Measurements from ENCODE around the gene PAX7.

DNA sequence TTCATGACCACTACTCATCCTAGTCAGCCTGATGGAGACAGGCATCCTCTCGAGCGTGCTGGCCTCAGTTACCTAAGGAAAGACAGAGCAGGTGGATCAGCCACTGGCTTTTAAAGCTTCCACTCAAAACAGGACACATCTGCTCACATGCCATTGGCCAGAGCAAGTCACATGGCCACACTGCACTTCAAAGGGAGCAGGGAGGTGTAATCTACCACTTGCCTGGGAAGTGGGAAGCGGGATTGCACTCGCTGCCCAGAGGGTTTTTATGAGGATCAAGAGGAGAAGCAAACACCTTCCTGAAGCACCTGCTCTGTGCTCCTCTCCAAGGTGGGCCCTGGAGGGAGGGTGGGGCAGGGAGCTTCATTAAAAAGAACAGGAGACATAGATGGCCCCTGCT is 120.8 kb downstream of the PAX7 start:
- TF ChIP-seq, protein P1, sequence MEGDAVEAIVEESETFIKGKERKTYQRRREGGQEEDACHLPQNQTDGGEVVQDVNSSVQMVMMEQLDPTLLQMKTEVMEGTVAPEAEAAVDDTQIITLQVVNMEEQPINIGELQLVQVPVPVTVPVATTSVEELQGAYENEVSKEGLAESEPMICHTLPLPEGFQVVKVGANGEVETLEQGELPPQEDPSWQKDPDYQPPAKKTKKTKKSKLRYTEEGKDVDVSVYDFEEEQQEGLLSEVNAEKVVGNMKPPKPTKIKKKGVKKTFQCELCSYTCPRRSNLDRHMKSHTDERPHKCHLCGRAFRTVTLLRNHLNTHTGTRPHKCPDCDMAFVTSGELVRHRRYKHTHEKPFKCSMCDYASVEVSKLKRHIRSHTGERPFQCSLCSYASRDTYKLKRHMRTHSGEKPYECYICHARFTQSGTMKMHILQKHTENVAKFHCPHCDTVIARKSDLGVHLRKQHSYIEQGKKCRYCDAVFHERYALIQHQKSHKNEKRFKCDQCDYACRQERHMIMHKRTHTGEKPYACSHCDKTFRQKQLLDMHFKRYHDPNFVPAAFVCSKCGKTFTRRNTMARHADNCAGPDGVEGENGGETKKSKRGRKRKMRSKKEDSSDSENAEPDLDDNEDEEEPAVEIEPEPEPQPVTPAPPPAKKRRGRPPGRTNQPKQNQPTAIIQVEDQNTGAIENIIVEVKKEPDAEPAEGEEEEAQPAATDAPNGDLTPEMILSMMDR (IDR thresholded peaks at IDR 0.05; ENCODE audit: low read depth, low read length), result no peak
- TF ChIP-seq EZH2phosphoT487 (IDR thresholded peaks at IDR 0.05; ENCODE audit: low read depth), result no peak
